Kidney epithelial cell (primary cell): Measurements from ENCODE around the gene SERPINB7. TPM values are rescaled to one million over a fixed set of nuclear protein-coding genes. Genes with fewer than 3 reads are reported as not detected.

ENCODE experiments used
- DNase-seq: peaks from one replicate; pipeline ENCODE4 v3.0.0-alpha.2; 2010; ENCODE audit warnings: low read depth
- H3K27me3 ChIP-seq: 2 replicates; pipeline ENCODE4 v1.6.0; 2011; ENCODE audit warnings: low read length; ENCODE audit not compliant: control insufficient read depth, insufficient read depth
- H3K36me3 ChIP-seq: 2 replicates; pipeline ENCODE4 v1.5.1; 2011; ENCODE audit warnings: low read length; ENCODE audit not compliant: control insufficient read depth, insufficient read depth
- H3K4me3 ChIP-seq: 2 replicates; pipeline ENCODE4 v1.5.1; 2011; ENCODE audit warnings: low read depth, mild to moderate bottlenecking, control low read depth, low read length
- total RNA-seq: library from RNA; depleted of rRNA; stranded (reverse); fragments of >200 nt; gene quantifications from 2 replicates; pipeline ENCODE4 v1.2.3, GENCODE V29; 2015
- TF ChIP-seq, protein P1 (sequence below): IDR thresholded peaks from 2 replicates; pipeline ENCODE4 v1.5.1; 2011; ENCODE audit warnings: mild to moderate bottlenecking, moderate library complexity, low read length, control low read depth, inconsistent platforms; ENCODE audit not compliant: insufficient read depth, poor library complexity, severe bottlenecking

SERPINB7 gene
- total RNA-seq, 1 donor from 2014 or later: 3.1 TPM

DNA sequence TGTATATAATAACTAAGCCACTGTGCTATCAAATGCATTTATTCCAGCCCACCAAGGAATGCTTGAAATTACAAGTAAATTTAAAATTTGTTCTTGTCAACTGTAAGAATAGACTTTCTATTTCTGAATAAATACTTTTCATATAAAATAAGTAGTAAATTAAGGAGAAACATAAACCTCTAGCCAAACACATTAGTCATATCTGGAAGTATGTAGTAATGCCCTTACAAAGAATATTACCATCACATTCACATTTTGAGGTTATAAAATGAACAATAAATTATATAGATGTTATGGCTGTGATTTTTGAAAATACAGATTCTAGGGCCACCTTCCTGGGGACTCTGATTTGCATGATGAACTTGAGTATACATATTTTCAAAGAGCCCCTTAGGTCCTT is 54.7 kb downstream of the SERPINB7 start:
- no peaks in the 10 kb centered on the region for H3K27me3 ChIP-seq
- H3K36me3 ChIP-seq: no peaks in the 10 kb centered on the region
- TF ChIP-seq, protein P1, sequence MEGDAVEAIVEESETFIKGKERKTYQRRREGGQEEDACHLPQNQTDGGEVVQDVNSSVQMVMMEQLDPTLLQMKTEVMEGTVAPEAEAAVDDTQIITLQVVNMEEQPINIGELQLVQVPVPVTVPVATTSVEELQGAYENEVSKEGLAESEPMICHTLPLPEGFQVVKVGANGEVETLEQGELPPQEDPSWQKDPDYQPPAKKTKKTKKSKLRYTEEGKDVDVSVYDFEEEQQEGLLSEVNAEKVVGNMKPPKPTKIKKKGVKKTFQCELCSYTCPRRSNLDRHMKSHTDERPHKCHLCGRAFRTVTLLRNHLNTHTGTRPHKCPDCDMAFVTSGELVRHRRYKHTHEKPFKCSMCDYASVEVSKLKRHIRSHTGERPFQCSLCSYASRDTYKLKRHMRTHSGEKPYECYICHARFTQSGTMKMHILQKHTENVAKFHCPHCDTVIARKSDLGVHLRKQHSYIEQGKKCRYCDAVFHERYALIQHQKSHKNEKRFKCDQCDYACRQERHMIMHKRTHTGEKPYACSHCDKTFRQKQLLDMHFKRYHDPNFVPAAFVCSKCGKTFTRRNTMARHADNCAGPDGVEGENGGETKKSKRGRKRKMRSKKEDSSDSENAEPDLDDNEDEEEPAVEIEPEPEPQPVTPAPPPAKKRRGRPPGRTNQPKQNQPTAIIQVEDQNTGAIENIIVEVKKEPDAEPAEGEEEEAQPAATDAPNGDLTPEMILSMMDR: no peak
- no peak overlapping the region for H3K4me3 ChIP-seq
- DNase-seq: no peak

DNA sequence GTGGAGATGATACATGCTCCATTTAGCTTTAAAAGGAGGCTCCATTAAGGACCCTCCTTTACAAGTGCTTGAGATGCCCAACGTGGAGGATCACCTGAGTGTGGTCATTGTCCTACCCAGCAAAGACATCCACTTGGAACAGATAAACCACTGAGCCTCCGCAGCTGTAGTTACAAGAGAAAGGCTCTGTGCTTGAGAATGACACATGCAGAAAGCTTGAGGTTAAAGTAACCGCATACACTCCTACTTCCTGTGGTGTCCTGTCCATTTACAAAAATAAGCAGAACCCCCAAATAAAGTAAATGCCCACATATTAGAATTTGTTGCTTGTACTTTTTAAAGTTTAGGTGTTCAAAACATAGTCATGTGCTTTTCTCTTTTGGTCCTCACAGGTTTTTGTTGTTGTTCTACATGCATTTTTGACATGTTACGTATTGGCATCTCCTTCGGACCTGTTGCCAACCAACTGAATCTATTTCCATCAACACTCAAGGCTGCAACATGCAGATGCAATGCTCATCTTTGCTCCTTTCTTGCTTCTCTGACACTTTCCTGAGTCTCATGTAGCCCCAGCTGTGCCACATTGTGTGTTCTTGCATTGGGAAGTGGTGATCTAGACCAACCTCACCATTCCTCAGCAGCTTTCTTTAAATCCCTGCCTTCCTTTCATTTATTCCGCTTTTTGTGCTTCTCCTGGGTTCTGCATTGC is 56.0 kb downstream of the SERPINB7 start:
- Histone ChIP-seq H3K27me3 (no peaks in the 10 kb centered on the region), H3K4me3 (no peak overlapping the region), H3K36me3 (no peaks in the 10 kb centered on the region)
- TF ChIP-seq, protein P1: no peak
- no peak for DNase-seq

DNA sequence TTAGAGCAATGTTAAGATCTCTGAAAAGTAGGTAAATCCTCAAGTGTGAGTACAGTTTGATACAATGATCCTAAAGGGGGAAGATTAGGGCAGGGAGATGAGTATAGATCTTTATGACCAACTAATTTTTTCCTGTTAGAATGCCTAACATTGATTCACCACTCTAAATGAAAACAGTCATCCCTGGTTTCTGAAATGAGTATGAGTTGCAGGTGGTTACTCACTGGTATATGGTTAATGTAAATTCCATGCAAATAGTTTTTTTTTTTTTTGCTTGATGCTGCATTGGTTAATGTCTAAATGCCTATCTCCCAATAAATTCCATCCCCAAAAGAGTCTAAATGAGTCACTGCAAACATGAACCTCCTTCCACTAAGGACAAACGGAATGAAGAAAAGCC is 57.3 kb downstream of the SERPINB7 start:
- Histone ChIP-seq H3K4me3 (no peak overlapping the region), H3K36me3 (no peaks in the 10 kb centered on the region), H3K27me3 (no peaks in the 10 kb centered on the region)
- TF ChIP-seq, protein P1: no peak
- DNase-seq: no peak

DNA sequence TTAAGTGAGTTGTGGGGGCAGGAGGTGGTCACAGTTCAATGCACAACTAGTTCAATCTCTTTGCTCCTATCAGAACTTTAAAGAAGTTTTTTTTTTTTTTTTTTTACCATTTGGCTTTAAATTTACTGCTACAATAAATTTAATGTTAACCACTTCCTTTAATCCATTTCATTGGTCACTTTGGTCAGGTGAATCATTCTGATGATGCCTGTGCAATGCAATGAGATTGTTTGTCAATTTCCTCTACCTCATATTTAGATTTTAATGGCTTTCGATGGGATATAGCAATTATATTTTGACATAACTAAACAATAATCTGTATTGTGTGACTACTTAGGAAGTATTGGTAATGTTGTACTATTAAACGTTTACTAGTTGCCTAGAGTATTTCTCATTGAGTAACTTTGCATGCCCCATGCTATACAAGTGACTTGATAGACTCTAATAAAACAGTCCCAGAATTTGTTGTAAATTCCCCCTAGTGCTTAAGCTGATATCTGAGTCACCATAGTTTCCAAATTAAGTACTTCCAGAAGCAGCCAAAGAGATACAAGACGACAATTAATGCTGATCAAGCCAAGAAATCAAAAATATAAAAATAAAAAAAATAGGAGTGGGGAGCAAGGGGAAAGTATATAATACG is 59.4 kb downstream of the SERPINB7 start:
- no peak for DNase-seq

DNA sequence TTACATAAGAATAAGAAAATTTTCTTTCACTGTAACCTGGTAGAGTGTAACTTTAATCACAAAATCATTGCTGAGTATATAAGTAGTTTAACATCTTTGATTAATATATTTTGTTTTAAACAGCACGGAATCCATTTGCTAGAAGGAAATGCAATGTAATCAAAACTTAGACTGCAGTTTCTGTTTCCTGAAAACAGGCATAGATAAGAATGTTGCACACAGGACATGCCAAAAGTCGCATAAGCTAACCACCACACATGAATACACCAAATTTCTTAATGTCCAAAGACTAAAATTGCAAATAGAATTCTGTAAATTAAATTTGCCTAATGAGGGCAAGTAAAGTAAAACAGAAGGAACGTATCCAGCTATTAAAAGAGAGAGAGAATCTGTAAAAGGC is 61.2 kb downstream of the SERPINB7 start:
- TF ChIP-seq, protein P1: no peak
- Histone ChIP-seq H3K27me3 (no peaks in the 10 kb centered on the region), H3K4me3 (no peak overlapping the region), H3K36me3 (no peaks in the 10 kb centered on the region)
- DNase-seq: no peak

More for the DNA sequence above, 59.4 kb downstream of the SERPINB7 start:
- TF ChIP-seq, protein P1: no peak
- no peaks in the 10 kb centered on the region for H3K27me3 ChIP-seq
- no peaks in the 10 kb centered on the region for H3K36me3 ChIP-seq
- no peak overlapping the region for H3K4me3 ChIP-seq

DNA sequence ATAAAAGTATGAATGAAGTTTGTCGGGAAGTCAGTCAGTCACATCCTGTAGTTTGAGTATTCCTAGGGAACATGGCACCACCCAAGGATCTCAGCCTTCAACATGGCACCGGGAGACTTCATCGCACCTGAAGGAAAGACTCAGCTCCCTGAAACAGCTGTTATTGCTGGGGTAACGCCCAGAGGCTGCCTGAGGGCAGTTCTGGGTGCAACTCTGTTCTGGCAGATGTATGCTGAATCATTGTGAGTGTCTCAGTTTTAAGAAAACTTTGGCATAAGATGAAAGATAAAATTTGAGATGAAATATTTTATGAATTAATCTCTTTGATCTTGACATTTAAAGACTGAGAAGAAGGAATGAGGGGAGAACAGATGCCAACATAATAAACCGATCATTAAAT is 62.4 kb downstream of the SERPINB7 start:
- TF ChIP-seq, protein P1: no peak
- H3K36me3 ChIP-seq: no peaks in the 10 kb centered on the region
- no peak for DNase-seq

More for the DNA sequence above, 62.4 kb downstream of the SERPINB7 start:
- H3K27me3 ChIP-seq: no peaks in the 10 kb centered on the region
- no peak overlapping the region for H3K4me3 ChIP-seq
